GM10266 (cell line): Measurements from ENCODE around the gene SLC24A2.

Source experiments
- DNase-seq: peaks from one replicate; pipeline ENCODE4 v3.0.0; 2012; ENCODE audit errors: extremely low spot score
- TF ChIP-seq, protein P1 (sequence below): IDR thresholded peaks from 2 replicates; pipeline ENCODE4 v1.5.1; 2012; ENCODE audit warnings: mild to moderate bottlenecking, low read depth; ENCODE audit not compliant: control insufficient read depth, insufficient read depth; ENCODE audit errors: missing control alignments

SLC24A2 gene

DNA sequence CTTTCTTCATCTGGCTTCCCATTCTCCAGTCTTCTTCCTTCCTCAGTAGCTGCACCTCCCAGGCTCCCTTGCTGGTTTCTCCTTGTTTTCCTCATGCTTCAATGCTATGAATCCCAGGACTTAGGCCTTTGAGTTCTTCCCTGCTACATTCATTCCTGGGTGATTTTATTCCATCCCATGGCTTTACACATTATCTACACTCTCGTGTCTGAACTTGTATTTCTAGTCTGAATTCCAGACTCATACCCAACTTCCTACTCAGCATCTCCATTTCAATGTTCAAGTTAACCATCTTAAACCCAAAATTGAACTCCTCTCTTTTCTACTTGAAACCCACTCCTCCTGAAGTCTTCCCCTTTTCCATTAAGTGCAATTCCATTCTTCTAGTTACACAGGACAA lies 20.0 kb downstream of the SLC24A2 start:
- TF ChIP-seq, protein P1, sequence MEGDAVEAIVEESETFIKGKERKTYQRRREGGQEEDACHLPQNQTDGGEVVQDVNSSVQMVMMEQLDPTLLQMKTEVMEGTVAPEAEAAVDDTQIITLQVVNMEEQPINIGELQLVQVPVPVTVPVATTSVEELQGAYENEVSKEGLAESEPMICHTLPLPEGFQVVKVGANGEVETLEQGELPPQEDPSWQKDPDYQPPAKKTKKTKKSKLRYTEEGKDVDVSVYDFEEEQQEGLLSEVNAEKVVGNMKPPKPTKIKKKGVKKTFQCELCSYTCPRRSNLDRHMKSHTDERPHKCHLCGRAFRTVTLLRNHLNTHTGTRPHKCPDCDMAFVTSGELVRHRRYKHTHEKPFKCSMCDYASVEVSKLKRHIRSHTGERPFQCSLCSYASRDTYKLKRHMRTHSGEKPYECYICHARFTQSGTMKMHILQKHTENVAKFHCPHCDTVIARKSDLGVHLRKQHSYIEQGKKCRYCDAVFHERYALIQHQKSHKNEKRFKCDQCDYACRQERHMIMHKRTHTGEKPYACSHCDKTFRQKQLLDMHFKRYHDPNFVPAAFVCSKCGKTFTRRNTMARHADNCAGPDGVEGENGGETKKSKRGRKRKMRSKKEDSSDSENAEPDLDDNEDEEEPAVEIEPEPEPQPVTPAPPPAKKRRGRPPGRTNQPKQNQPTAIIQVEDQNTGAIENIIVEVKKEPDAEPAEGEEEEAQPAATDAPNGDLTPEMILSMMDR, result no peak
- no peak for DNase-seq

DNA sequence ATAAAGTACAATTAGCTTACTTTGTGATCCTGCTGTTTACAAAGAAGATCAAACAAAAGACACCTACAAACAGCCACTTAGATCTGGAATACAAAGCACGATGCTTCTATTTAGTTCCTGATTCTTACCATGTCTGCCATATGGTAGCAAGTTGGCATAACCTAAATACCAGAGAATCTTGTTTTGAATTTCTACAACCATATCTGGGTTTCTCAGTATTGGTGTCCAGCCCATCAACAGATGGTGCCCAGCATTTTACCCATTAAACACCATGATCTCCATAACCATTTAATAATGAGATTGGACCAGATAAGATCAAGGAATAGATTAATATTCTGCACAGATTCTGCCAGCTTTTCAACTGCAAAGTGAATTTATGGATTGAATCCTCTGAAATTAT lies 29.8 kb downstream of the SLC24A2 start:
- TF ChIP-seq, protein P1, result no peak
- DNase-seq, result no peak

DNA sequence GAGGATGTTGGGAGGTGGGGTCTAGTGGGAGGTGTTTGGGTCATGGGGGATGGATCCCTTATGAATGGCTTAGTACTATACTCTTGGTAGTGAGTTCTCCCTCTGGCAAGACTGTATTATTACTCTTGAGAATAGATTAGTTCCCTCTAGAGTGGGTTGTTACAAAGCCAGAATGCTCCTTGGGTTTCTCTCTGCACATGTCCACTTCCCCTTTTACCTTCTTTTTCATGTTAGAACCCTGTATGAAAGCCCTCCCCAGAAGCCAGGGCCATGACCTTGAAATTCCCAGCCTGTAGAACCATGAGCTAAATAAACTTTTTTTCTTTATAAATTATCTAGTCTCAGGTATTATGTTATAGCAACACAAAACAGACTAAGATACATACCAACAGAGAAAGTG lies 31.1 kb downstream of the SLC24A2 start:
- DNase-seq, result no peak
- TF ChIP-seq, protein P1, result no peak

DNA sequence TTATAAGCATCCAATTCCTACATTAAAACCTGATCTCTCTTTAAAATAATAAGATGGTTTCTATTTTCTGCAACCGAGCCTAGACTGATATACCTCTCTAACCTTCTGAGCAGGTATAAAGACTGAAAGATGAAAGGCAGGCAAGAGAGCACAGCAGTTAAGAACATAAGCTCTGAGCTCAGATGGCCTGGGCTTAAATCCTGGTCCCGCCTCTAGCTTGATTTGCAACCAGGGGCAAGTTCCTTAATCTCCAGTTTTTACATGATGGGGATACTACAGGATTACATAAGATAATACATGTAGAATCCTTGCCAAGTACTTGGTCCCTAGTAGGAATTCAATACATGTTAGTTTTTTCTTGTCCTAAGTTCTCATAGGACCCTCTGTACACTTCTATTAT lies 33.9 kb downstream of the SLC24A2 start:
- no peak for DNase-seq
- TF ChIP-seq, protein P1, result no peak

DNA sequence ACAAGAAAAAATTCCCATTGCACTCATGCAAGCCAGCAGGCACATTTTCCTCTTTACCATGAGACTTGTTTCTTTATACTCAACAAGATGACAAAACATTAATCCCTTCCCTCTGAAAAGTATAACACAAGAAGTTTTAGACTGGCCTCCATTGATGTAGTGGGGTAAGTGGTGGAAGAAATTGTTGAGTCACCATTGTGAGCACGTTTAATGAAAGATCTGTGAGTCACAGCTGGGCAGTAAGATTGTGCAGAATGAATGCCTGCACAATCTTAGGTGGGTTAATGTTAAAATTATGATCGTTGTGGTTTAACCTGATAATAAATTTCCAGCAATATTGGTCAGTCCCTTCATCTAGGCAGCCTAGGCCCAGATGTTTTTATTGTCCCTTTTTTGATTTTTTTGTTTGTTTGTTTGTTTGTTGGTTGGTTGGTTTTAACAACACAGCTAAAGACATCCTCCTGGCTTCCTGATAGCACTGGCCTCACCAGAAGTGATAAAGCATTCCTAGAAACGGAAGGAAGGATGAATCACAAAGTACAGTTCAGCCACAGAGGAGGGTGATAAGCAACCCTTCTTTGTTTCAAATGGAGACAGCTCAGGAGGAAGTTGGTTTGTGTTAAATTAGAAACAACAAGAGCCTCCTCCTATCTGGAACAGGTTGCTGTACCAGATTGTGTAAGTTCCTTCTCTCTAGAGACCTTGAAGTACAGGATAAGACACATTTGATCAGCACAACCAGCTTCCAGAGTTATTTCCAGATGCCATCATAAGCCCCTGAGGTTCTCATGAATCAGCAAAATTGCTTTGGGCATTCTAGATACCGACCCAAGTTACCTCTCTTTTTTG lies 40.3 kb downstream of the SLC24A2 start:
- TF ChIP-seq, protein P1, result no peak
- DNase-seq, result no peak

DNA sequence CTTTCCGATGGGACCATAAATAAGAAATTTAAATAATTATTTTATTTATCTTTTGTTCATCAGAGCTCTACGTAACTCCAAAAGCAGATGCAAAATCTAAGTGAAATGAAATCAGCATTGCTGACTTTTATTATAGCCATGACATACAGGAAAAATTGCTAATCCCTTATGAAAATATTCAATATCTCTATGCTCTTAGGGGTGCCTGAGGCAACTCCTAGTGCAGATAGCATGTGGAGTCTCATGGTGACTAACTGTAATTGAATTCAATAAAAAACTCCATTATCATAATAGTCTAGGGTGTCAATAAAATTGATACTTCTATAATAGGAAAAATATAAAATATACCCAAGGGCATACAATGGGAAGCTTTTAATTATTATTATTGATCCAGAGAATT lies 42.6 kb downstream of the SLC24A2 start:
- TF ChIP-seq, protein P1, result no peak
- DNase-seq, result no peak

DNA sequence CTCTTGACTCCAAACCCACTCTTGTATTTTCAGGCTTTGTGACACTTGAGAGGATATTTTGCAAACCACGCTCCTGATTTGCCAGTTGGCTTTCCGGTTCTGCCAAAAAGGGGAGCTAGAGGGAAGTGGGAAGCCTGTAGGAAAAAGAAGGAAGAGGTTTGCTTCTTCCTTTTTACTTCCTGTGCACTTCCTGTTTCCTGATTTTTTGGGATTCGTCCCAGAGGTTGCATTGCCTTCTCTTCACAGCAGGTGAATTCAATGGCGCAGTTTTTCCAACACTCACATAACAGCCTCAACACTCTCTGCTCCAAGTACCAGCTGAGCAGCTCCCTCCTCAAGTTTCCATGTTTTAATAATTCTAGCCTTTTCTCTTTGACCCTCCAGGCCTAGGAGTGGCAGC lies 47.7 kb downstream of the SLC24A2 start:
- TF ChIP-seq, protein P1, result no peak
- no peak for DNase-seq
